HepG2 (cell line): ENCODE measurements around the gene SLC9A4. TPM values are rescaled to one million over a fixed set of nuclear protein-coding genes. Genes with fewer than 3 reads are reported as not detected.
A peak's percentile ranks its signal among the peaks of the same experiment; 100 is the strongest.

ENCODE experiments used
- ATAC-seq: fragments of 200-7000 bp; cut with Tn5 transposase; 3 replicates; pipeline ENCODE4 v1.9.1; 2020; ENCODE audit warnings: mild to moderate bottlenecking, moderate library complexity
- BruUV-seq: library from RNA; stranded (reverse); fragments of 400-500 nt; replicated peaks from 2 replicates; lab custom pipeline; 2021; lab: Mats Ljungman, UMichigan
- CTCF ChIA-PET: fragments of 300-600 bp; formaldehyde crosslinking; extraction: SDS; loops from one replicate; lab custom pipeline; 2021; ENCODE audit warnings: low total read pairs, inconsistent platforms, low intra/inter-chr PET ratio; lab: Yijun Ruan, JAX
- POLR2A ChIA-PET: fragments of 350-600 bp; sonication (Branson Sonifier 250); formaldehyde crosslinking; loops from one replicate; lab custom pipeline; 2020; ENCODE audit warnings: antibody characterized with exemption, inconsistent platforms; lab: Yijun Ruan, JAX
- DNase-seq: peaks from one replicate; pipeline ENCODE4 v3.0.0-alpha.2; 2015; ENCODE audit warnings: low spot score
- FAIRE-seq: peaks from 3 replicates; lab custom pipeline; 2011; peaks lifted over from hg19 to GRCh38; lab: Jason Lieb, UNC
- H2AFZ ChIP-seq: one replicate; pipeline ENCODE4 v1.6.1; 2011; ENCODE audit warnings: low read length, inconsistent platforms
- H3K27ac ChIP-seq: fragments of 300-600 bp; 3 replicates; pipeline ENCODE4 v1.8.0; 2011; ENCODE audit warnings: mixed run types, mild to moderate bottlenecking, mixed read lengths, low read length, inconsistent platforms; ENCODE audit not compliant: insufficient read depth; ENCODE audit errors: extremely low read length
- H3K27me3 ChIP-seq, 2 experiments: fragments of 200-600 bp in 1 of 2; 2 replicates in 1 of 2; 3 replicates in 1 of 2; pipeline versions ENCODE4 v1.6.0 to v1.8.0; 2011; ENCODE audit warnings: low read length in 2 of 2, mild to moderate bottlenecking in 2 of 2, moderate library complexity in 2 of 2, inconsistent platforms in 1 of 2; ENCODE audit not compliant: insufficient read depth in 2 of 2, control insufficient read depth in 1 of 2
- H3K36me3 ChIP-seq, 2 experiments: fragments of 200-600 bp in 1 of 2; replicated peaks in 1 of 2; 2 replicates in 1 of 2; 3 replicates in 1 of 2; pipeline versions ENCODE4 v1.5.1 to v1.8.0; 2011; ENCODE audit warnings: low read length in 2 of 2, inconsistent platforms in 1 of 2; ENCODE audit not compliant: insufficient read depth in 2 of 2, control insufficient read depth in 1 of 2
- H3K4me1 ChIP-seq: 2 replicates; pipeline ENCODE4 v1.5.1; 2012; ENCODE audit warnings: low read length, inconsistent platforms; ENCODE audit not compliant: insufficient read depth
- H3K4me2 ChIP-seq: 2 replicates; pipeline ENCODE4 v1.6.0; 2011; ENCODE audit warnings: low read depth, low read length, inconsistent platforms
- H3K4me3 ChIP-seq, 3 experiments: fragments of 200-600 bp in 1 of 3; sonication (generic), shearing (Covaris generic) in 1 of 3; replicated peaks in 1 of 3; 2 replicates each; pipeline ENCODE4 v1.5.1; 2011 to 2016; ENCODE audit warnings: low read length in 3 of 3, inconsistent platforms in 2 of 3, low read depth in 2 of 3, mild to moderate bottlenecking in 2 of 3, control low read depth in 1 of 3, mixed read lengths in 1 of 3; ENCODE audit not compliant: insufficient read depth in 1 of 3
- H3K79me2 ChIP-seq: one replicate; pipeline ENCODE4 v1.6.1; 2011; ENCODE audit warnings: low read length, inconsistent platforms; ENCODE audit not compliant: insufficient read depth
- H3K9ac ChIP-seq: 2 replicates; pipeline ENCODE4 v1.6.0; 2011; ENCODE audit warnings: mild to moderate bottlenecking, low read depth, low read length, inconsistent platforms; ENCODE audit not compliant: insufficient read depth
- H3K9me3 ChIP-seq: 2 replicates; pipeline ENCODE4 v1.5.1; 2012; ENCODE audit warnings: mild to moderate bottlenecking, low read length
- H4K20me1 ChIP-seq: 2 replicates; pipeline ENCODE4 v1.6.0; 2011; ENCODE audit warnings: inconsistent platforms, mild to moderate bottlenecking, low read length, moderate library complexity; ENCODE audit not compliant: insufficient read depth
- CTCF ChIP-seq: sonication (generic); formaldehyde crosslinking; IDR thresholded peaks from 2 replicates; pipeline ENCODE4 v1.5.0; 2020; ENCODE audit warnings: mild to moderate bottlenecking, missing genetic modification reagents, moderate library complexity
- DPF2 ChIP-seq: sonication (generic); formaldehyde crosslinking; IDR thresholded peaks from 2 replicates; pipeline ENCODE4 v1.4.0; 2020; ENCODE audit warnings: mild to moderate bottlenecking, low read depth, missing genetic modification reagents, borderline replicate concordance
- HNF1A ChIP-seq, 2 experiments: sonication (generic) in 1 of 2; formaldehyde crosslinking in 1 of 2; IDR thresholded peaks; 2 replicates each; pipeline versions ENCODE4 v1.4.0 to v1.6.1; 2016 to 2020; ENCODE audit warnings: borderline replicate concordance in 1 of 2, low read depth in 1 of 2, mild to moderate bottlenecking in 1 of 2, missing genetic modification reagents in 1 of 2
- STAG1 ChIP-seq: sonication (generic); formaldehyde crosslinking; IDR thresholded peaks from 2 replicates; pipeline ENCODE4 v1.4.0; 2020; ENCODE audit warnings: missing genetic modification reagents
- ZKSCAN8 ChIP-seq: IDR thresholded peaks from 2 replicates; pipeline ENCODE4 v1.6.1; 2016; ENCODE audit warnings: borderline replicate concordance, missing genetic modification reagents, missing compliant biosample characterization
- ZNF407 ChIP-seq: sonication (generic); formaldehyde crosslinking; IDR thresholded peaks from one replicate; pipeline ENCODE4 v1.5.1; 2020; ENCODE audit warnings: mild to moderate bottlenecking, missing genetic modification reagents; ENCODE audit errors: not compliant biosample characterization
- WGBS: methylation state at CpG from one replicate; pipeline ENCODE4 v1.1.6; 2017; ENCODE audit warnings: low lambda C conversion rate; 5-methylcytosine and 5-hydroxymethylcytosine counted together
- in situ Hi-C: cut with HindIII; loops from 2 replicates; pipeline ENCODE4 v1.10.0; 2017; ENCODE audit warnings: low pct_unique_long_range_greater_than_20kb; ENCODE audit not compliant: extremely low pct_ligation_motif_present
- intact Hi-C: fragments of 100-400 bp; cut with micrococcal nuclease; formaldehyde crosslinking; loops from one replicate; pipeline ENCODE4 v1.10.0; 2022; ENCODE audit not compliant: unreplicated experiment
- polyA plus RNA-seq, 8 experiments: library from polyadenylated mRNA; depleted of rRNA in 3 of 8; stranded (reverse) in 7 of 8; unstranded in 1 of 8; fragments of >200 nt; fragmentation: Illumina TruSeq in 4 of 8; extraction: Trizol in 4 of 8; gene quantifications; 2 replicates each; pipeline versions ENCODE4 v1.2.1 to v1.2.3, GENCODE V29; 2011 to 2016; ENCODE audit warnings: low read depth in 4 of 8, missing spikeins in 1 of 8, mixed read lengths in 1 of 8; ENCODE audit not compliant: insufficient read depth in 1 of 8
- total RNA-seq, 5 experiments: library from RNA; depleted of rRNA; stranded (reverse); fragments of >200 nt; fragmentation: Illumina TruSeq; extraction: Trizol; gene quantifications; 2 replicates each; pipeline ENCODE4 v1.2.3, GENCODE V29; 2016; ENCODE audit warnings: low read depth in 1 of 5

Gene SLC9A4
- total and polyA plus RNA-seq, 2 of the 13 experiments (the other 11 are each of a cell fraction or from before 2014, with no cell fraction given): not detected

GRCh38 chr2:102442967-102443828, 29.8 kb upstream of the SLC9A4 start:
- intact Hi-C loops: loop anchor here (2.0 to 10.0 kb wide), 4 partner anchors 88 to 1028 kb away; partner anchors contain the start of gene IL18R1
- Histone ChIP-seq H3K9ac (no peak overlapping the region), H3K4me1 (no peaks in the 10 kb centered on the region), H2AFZ (no peak overlapping the region), H4K20me1 (no peaks in the 10 kb centered on the region), H3K79me2 (no peaks in the 10 kb centered on the region), H3K9me3 (no peaks in the 10 kb centered on the region), H3K27me3 (peaks cover 0 to 14% of the 10 kb centered on the region in 2 experiments; a peak in 1 of 5 replicates), H3K36me3 (no peaks in the 10 kb centered on the region), H3K27ac (no peak overlapping the region), H3K4me2 (no peak overlapping the region), H3K4me3 (no peak overlapping the region)
- POLR2A ChIA-PET: no interaction called here
- FAIRE-seq: peak; percentile 76
- in situ Hi-C loops: loop anchor here (5.0 kb wide), 1 partner anchor 191 kb away; no protein-coding TSS in a partner anchor
- CTCF ChIA-PET: interaction anchor here (1.2 to 1.5 kb wide), 3 partner anchors 422 to 559 kb away, joined by 4 to 6 read pairs (median 5); no protein-coding TSS in a partner anchor
- WGBS: 14% methylated on average over 13 of the region's 13 CpGs
- no TSS peak for BruUV-seq
- peak; percentile 83 for ATAC-seq
- DNase-seq: peak; percentile 30
- TF ChIP-seq CTCF (peak; percentile 76), ZKSCAN8 (CRISPR knock-in tag) (peak; percentile 63; the same call in 1 of the 2 replicates), DPF2 (no peak), ZNF407 (no peak), HNF1A (IDR thresholded peaks at IDR 0.05; ENCODE audit: low read depth) (0 out of 2 replicates have a peak, but pooled peaks have one; percentile 15), HNF1A (CRISPR knock-in tag; IDR thresholded peaks at IDR 0.05; ENCODE audit: borderline replicate concordance) (no peak), STAG1 (CRISPR knock-in tag) (peak; percentile 81)
